CD4-positive, alpha-beta T cell treated with Interleukin-2 at 100 ng/mL for 4 hours (primary cell): Measurements from ENCODE around the gene ATP5PO.
"Not testable (repeated sequence)": the region's sequence is repeated elsewhere in the genome, so short reads cannot be mapped to it uniquely, and the experiment has no call there.

Experiments used
- DNase-seq: peaks from one replicate; pipeline ENCODE4 v3.0.0-alpha.2; 2020; ENCODE audit warnings: low spot score

Gene ATP5PO

DNA sequence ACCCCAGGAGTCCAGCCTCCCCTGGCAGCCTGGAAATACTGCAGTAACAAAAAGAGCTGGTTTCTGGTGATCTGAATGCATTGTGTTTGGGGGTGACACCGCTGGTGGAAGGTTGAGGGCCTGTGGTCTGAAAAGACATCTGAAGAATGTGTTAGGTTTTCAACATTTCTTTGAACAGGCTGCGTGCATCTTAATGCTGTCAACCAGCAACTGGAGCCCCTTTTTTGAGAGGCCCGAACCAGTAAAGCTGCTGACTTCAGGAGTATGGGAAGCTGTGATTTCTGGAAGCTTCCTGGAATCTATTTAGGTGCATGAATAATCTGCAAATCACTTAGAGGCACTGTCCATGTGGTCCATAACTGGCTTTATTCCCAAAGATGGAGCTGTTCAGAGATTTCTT lies 17.0 kb downstream of the ATP5PO start:
- DNase-seq, result no peak

DNA sequence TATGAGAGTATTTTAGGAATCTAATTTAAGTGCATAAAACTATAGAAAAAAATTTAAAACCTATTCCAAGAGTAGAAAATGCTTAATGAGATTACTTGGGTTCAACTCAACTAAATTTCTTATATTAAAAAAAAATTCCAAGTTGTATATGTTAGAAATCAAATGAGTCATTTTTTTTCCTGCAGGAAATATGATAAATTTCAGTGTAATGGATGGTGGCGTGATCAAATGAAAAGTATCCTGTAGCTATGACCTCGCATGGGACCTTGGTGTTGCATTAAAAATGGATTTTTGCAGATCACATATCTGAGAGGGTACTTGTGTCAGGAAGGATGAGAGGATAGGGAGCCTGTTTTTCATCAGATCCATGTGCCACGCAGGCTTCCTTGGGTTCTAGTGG lies 17.9 kb downstream of the ATP5PO start:
- no peak for DNase-seq

DNA sequence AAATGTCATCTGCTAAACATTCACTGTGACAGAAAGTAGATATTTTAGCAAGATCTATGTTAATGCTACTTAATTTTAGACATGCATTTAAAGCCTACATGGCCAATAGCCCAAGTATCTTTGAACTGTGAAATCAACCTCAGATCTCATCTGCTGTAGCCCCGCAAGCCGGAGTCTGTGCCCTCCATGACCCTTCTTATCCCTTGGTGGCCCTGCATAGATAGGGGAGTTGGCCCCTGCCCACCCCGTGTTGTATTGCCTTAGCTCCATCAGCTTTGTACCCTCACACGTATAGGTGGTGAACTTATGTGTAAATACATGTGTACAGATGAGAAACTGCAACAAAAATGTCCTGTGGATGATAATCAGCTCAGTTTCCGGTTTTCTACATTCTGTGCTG lies 18.5 kb downstream of the ATP5PO start:
- no peak for DNase-seq

DNA sequence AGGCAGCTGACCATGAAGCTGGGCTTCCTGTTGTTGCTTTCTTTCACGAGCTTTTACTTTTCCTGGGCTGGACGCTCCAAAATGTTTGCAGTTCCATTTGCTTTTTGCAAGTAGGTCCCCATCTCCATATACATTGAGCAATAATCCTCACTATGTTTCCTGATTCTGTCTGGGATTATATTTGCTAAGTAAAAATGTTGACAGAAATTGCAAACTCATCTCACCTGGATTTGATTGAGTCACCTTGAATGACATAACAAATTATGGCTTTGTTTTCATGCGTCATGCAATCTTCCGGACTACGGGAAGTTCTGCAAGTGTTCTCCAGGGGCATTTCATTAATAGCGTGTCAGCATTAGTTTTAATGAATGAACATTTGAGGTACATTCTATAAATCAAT lies 18.9 kb downstream of the ATP5PO start:
- no peak for DNase-seq

DNA sequence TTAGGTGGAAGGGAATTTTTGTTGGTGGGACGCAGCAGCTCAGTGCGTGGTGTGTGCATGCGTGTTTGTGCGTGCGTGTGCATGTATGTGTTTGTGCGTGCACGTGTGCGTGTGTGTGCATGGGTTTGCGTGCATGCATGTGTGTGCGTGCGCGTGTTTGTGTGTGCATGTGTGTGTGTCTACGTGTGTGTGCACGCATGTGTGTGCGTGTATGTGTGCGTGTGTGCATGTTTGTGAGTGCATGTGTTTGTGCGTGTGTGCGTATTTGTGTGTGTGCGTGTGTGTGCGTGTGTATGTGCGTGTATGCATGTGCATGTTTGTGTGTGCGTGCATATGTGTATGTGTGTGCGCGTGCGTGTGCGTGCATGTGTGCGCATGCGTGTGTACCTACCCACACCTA lies 20.2 kb downstream of the ATP5PO start:
- no peak for DNase-seq

DNA sequence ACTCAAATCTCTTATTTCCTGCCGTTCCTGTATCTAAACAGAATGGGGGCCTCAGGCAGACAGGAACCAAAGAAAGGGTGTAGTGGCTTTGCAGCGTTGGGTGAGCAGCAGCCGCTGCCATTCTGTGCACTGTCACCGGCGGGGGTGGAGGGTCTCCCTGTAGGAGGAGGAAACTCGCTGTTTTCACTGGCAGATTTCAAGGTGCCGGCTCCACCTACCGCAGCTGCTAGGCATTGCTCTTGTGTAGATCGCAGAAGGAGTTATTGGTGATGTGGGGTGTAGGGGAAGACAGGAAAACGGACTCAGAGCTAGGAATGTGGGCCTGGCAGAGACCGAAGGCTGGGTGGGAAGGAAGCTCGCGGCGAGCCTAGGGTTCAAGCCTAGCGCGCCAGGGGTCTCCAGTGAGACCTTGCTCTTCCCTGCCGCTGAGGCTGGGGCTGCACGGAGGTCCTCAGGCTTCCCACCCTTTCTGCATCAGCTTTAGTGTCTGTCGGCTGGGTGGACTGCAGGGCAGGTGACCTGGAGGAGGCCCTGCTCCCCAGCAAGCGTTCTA lies 20.8 kb downstream of the ATP5PO start:
- peak; percentile 45 for DNase-seq

DNA sequence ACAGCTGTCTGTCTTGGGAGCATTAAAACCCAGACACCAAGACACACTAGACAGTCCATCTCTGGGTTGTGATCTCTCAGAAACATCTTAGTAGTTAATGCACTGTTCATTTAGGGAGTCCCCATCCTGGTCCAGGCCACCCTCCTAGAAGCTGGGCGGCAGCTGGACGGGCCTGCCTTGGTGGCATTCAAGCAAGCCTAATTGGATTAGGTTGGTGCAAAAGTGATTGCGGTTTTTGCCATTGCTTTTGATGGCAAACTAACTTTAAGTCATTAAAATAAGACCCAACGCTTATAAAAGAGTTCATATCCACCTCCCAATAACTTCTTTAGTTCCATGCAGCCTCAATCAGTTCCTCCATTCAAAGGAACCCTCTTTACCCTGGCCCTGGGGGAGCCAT lies 21.7 kb downstream of the ATP5PO start:
- DNase-seq, result no peak

DNA sequence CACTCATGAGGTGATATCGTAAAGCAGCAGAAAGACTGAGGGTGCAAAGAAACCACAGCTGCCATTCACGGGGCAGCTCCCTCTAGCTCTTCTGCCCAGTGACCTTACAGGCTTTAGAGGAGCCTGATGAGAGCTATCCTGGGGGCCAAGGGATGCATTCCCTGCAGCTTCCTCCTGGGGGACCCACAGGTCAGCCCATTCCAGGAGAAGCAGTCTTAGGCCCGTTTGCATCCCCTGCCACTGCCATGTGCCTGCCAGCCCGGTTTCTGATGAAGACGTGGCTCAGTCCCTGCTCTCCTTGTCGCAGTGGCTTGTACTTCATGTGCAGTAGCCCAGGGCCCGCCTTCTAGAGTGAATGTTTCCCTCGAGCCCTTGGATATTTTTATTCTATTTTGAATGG lies 22.8 kb downstream of the ATP5PO start:
- DNase-seq, result no peak

DNA sequence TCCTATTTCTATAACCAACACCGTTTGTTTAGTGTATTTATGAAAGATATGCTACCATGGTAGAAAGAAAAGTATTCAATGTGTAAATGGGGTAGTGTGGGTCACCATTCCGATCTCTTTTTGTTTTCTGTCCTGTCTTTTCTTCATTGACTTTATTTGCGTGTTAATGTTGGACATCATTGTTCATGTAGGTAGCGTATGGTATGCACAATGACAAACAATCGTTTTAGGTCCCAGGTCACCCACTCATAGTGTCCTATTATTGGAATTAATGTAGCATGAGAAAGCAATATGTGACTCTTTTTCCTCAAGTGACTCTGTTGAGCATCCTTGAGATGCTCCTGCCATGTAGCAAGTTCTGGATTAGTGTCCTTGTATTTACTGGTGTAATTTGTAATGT lies 25.4 kb downstream of the ATP5PO start:
- DNase-seq, result no peak

DNA sequence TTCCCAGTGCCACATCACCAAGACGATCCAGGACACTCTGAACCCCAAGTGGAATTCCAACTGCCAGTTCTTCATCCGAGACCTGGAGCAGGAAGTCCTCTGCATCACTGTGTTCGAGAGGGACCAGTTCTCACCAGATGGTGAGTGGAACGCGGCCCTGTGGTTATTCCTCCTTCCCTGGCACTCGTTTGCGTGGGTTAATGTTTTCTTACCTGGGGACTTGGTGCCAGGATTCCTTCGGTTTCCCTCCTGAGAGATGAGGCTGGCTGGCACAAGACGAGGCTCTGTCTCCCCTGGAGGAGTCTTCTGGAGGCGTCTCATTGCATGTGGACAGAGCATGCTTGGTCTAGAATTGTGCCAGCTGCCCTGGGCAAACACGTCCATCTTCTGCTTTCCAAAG lies 29.3 kb downstream of the ATP5PO start:
- no peak for DNase-seq

DNA sequence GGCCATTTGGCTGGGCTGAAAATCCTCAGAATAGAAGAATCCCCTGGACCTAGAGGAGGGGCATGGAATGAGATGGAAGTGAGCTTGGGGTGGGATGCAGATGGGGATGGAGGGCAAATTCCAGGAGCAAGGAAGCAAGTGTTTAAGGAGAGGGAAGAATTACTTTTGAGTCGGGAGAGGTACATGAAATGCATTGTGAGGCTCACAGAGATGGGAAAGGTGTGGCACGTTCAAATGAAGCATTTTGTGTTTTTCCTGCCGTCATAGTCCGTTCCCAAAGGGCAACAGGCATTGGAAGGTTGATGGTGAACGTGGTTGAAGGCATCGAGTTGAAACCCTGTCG lies 30.5 kb downstream of the ATP5PO start:
- DNase-seq, result no peak

DNA sequence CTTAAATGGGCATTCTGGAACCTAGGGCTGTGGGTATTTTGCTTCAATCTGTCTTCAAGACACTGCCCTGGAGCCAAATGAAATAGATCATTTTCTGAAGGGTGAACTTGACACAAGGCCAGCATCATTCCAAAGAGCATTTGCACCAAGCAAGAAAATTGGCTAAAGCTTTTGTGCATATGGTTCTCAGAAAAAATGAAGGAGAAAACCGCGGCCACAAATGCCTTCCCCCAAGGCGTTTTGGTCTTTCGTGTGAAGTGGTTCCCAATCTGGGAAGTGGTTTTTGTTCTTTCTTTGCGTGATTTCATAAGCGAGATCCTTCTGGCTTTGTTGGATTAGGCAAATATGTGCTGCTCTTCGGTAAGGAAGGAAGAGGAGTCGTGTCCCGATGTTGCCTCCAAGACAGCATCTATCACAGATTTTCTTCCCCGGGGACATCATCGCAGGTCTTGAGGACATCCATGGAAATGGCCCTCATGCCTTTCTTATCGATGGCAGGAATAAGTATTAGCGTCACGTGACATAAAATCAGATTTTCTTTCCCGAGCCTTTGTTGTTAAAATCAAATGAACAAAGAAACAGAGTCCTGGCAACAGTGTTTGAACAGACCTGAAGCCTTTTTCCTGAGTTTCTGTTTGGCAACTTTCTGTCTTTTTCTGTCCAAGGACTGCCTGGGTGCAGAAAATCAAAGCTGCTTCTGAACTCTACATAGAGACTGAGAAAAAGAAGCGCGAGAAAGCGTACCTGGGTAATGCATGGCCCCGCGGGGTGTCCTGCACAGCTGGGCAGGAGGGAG lies 31.0 kb downstream of the ATP5PO start:
- DNase-seq, result no peak

DNA sequence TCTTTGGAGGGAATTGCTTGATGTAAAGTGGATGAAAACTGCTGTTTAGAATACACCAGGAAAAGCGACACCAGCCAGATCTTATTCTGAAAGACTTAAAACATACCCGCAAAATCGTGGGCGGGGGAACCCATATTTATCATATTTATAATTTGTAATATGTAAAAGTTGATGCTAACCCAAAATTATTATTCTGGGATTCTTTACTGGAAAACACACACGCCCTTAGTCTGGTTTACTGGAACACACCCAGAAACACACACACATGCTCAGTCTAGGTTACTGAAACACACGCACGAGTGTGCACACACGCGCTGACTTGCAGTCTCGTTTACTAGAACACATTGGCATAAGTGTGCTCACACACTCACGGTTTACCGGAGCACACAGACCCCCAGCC lies 32.5 kb downstream of the ATP5PO start:
- DNase-seq, result no peak

DNA sequence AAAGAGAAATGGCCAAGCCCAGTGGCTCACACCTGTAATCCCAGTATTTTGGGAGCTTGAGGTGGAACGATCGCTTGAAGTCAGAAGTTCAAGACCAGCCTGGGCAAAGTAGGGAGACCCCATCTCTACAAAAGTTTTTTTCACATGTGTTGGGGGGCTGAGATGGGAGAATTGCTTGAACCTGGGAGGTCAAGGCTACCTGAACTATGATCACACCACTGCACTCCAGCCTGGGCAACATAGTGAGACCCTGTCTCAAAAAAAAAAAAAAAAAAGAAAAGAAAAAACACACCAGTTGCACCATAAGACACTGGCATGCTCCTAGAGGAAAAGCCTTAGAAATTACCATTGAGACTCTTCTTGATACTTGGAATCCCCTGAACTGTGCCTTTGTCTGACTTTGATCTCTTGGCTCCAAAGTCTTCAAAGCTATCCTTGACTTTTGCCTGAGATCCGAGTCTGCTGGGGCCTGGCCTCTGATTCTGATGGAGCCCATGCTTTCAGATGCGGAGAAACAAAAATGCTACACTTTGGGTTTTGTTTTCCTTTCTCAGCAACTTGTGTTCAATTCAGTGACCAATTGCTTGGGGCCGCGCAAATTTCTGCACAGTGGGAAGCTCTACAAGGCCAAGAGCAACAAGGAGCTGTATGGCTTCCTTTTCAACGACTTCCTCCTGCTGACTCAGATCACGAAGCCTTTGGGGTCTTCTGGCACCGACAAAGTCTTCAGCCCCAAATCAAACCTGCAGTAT lies 33.7 kb downstream of the ATP5PO start:
- no peak for DNase-seq

DNA sequence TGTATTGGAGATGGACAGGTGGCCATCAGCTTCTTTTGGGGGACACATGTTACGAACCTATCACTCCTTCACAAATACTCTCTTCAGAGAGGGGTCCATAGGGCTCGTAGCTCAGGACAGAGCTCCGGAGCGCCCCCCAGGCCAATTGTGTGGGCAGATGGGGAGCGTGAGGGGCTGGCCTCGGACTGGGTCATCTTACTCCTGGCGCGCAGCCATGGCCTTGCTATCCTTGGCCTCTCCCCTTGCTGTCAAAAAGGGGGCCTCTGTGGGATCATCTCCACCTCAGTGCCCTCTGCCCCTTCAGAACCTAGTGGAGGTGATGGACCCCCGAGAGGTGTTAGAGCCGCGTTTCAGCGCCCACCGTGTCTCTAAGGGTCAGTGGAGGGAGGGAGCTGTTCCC lies 35.0 kb downstream of the ATP5PO start:
- DNase-seq, result no peak

DNA sequence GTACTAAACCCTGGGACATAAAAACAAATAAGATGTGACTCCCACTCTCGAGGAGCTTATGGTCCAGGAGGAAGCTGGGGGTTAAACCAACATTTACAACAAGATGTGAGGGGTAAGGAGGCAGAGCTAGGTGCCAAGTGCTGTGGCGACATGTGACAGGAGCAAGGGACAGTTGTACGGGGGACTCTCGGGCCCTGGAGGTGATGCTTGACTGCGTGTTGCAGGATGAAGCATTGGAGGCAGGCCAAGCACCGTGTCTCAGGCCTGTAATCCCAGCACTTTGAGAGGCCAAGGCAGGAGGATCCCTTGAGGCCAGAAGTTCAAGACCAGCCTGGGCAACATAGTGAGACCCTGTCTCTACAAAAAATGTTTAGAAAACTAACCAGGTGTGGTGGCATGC lies 36.8 kb downstream of the ATP5PO start:
- DNase-seq, result no peak

DNA sequence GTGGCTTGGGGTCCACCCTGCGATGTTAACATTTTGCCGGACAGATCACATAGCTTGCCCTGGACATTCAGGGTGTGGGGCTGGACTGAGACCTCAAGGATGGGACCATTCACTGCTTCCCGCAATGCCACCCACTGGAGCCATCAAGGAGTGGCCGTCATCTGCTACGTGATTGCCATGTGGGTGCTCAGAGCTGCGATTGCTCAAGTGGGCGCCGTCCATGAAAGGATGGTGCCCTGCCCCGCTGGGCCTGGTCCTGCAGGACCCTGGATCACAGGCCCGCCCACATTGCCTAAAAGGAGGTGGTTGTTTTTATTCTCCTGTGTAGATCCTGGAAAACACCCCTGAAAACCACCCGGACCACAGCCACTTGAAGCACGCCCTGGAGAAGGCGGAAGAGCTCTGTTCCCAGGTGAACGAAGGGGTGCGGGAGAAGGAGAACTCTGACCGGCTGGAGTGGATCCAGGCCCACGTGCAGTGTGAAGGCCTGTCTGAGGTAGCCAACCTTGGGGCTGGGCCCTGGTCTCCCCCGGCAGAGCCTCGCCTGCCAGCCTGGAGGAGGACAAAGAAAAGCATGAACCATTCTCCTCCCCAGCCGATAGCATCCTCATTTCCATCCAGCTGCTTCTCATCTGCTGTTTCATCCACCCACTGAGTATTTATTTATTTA lies 40.4 kb downstream of the ATP5PO start:
- no peak for DNase-seq

DNA sequence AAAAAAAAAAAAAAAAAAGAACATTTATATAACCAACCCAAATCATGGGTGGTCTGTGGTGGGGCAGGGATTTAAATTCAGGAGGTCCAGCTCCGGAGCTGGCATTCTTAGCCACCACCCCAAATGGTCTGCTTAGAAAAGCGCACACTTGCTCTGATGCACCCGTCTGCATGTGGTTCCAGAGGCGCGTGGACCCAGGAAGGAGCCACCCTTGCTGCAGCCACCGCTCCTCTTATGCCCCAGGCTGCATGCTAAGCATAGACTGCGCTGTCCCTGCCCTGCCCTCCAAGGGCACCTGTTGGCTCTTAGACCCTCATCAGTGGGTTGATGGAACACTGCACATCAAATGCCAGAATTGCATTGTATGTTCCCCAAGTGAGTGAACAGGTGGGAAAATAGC lies 41.4 kb downstream of the ATP5PO start:
- no peak for DNase-seq

DNA sequence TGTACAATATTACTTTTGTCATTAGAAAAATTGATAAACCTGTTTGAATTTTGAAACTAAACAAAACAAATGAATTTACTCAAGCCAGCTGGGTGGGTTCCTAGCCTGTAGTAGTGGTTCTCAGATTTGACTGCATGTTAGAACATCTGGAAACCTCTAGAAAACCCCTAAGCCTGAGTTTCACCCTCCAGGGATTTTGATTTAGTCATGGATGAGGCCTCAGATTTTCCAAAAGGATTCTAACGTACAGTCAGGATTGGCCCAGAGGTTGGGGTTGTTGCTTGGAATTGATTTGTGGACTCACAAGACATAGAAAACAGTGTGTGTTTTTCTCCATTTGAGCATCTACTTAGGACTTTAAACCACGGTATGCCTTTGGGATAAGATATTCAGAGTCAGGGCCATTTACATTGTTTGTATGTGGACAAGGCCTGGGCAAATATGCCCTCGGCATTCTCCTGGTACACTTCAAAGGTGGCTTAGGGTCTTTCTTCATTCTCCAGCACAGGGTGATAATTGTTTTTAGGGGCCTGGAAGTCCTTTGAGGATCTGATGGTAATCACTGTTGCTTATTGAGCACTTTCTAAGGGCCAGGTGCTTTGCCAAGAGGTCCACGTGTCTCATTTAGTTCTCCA lies 42.6 kb downstream of the ATP5PO start:
- no peak for DNase-seq

DNA sequence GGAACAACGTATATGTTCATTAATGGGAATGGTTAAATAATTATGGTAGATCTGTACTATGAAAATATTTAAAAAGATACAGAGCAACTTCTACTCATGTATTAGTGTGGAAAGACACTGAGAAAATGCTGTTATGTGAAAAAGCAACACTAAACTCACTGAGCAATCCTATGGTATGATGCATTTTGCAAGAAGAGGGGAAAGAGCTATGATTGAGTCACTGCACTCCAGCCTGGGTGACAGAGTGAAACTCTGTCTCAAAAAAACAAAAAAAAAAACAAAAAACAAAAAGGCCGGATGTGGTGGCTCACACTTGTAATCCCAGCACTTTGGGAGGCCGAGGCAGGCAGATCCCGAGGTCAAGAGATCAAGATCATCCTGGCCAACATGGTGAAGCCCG lies 44.4 kb downstream of the ATP5PO start:
- DNase-seq, result no peak

DNA sequence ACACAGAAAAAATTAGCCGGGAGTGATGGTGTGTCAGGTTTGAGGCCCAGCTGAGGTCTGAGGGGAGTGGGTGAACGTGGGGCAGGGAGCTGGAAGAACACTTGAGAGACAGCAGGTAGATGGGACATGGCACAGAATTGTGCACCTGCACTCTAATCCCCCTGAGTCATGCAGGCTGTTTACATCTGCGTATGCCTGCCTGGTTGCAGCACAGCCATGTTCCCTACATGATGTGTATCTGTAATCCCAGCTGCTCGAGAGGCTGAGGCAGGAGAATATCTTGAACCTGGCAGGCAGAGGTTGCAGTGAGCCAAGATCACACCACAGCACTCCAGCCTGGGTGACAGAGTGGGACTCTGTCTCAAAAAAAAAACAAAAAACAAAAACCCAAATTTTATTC lies 44.8 kb downstream of the ATP5PO start:
- DNase-seq, result no peak

DNA sequence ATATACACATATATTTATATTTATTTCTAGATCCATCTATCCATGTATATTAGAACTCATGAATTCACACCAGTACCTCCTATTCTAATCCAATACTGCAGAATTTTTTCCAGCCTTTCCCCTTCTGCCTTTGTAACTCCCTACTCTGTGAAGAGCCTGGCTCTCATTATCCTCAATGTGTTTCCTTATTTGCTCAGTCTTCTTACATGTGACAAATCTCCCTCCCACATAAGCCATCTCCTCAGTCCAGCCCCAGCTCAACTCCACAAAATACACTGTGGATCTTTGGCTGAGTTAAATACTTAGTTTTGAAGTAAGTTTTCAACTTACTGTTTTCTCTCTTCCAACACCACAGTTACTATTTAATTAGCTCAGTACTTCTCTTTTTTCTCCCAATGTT lies 45.7 kb downstream of the ATP5PO start:
- no peak for DNase-seq

DNA sequence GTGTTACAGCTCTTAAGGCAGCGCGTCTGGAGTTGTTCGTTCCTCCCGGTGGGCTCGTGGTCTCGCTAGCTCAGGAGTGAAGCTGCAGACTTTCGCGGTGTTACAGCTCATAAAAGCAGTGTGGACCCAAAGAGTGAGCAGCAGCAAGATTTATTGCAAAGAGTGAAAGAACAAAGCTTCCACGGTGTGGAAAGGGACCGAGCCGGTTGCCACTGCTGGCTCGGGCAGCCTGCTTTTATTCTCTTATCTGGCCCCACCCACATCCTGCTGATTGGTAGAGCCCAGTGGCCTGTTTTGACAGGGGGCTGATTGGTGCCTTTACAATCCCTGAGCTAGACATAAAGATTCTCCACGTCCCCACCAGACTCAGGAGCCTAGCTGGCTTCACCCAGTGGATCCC lies 47.7 kb downstream of the ATP5PO start:
- not testable (repeated sequence) for DNase-seq
